ENCODE results near the gene PROB1.
"Not testable (repeated sequence)": the region's sequence is repeated elsewhere in the genome, so short reads cannot be mapped to it uniquely, and the experiment has no call there.

The PROB1 gene, protein sequence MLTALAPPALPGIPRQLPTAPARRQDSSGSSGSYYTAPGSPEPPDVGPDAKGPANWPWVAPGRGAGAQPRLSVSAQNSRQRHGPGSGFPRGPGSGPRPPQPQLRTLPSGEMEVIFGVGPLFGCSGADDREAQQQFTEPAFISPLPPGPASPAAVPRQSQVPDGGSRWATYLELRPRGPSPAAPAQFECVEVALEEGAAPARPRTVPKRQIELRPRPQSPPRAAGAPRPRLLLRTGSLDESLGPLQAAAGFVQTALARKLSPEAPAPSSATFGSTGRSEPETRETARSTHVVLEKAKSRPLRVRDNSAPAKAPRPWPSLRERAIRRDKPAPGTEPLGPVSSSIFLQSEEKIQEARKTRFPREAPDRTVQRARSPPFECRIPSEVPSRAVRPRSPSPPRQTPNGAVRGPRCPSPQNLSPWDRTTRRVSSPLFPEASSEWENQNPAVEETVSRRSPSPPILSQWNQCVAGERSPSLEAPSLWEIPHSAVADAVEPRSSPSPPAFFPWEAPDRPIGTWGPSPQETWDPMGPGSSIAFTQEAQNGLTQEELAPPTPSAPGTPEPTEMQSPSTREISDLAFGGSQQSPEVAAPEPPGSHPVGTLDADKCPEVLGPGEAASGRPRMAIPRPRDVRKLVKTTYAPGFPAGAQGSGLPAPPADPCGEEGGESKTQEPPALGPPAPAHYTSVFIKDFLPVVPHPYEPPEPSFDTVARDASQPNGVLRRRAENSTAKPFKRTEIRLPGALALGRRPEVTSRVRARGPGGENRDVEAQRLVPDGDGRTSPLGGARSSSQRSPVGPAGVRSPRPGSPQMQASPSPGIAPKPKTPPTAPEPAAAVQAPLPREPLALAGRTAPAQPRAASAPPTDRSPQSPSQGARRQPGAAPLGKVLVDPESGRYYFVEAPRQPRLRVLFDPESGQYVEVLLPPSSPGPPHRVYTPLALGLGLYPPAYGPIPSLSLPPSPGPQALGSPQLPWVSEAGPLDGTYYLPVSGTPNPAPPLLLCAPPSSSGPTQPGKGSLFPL

GRCh38 chr5:139394654-139395566 is at the start of gene PROB1:
TSS of gene PROB1 (minus strand) at chr5:139395104. CDS start at chr5:139395081, 23 bp downstream.
- no peak for DNase-seq

GRCh38 chr5:139443831-139444453 is 49.0 kb upstream of the PROB1 start:
- DNase-seq: no peak

GRCh38 chr5:139440416-139440815 is 45.5 kb upstream of the PROB1 start:
- not testable (repeated sequence) for DNase-seq

DNA sequence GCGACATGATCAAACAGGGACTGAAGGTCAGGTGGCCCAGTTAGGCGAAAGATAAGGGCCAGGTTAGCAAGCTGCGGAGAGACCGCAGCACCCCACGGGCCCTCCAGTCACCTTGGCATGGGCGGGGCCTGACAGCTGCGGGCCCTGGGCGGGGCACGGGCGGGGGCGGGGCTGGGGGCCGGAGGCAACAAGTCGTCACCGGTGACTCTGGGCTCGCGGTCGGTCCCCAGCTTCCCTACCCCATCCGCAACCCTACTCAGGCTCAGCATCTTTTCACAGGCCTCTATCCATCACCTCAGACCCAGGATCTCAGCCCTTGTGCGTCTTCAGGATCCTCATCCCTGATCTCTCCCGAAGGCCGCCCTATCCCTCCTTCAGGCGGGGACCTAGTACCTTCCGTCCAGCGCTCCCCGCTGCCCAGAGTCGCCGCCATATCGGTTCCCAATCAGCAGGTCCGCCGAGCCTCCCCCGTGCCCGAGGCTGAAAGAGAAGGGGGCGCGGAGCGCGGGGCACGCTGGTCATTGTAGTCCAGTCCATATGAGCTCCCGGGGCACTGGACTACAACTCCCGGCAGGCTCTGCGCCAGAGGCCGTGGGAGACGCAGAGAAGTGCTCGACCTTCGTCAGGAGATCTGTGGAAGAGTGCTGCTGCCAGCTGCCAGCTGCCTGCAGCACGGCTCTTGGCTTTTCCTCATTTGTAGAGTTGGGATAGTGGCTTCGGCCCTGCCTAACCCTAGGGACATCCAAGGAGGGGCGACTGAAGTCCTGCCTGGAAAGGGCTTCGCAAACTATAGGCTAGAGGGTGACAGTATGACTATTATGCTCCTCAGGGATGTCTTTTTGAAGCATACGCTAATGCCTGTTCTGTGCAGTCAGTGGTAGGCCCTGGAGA is 44.4 kb upstream of the PROB1 start, which contains the start of gene DNAJC18:
DNAJC18 (minus strand) TSS at position 513 of the 891 bp plus-strand sequence; CDS start at position 433, 80 bp downstream.
- peak; percentile 90 for DNase-seq

- no peak for DNase-seq
These were observed 43.8 kb upstream of the PROB1 start for GRCh38 chr5:139438707-139439012.

DNA sequence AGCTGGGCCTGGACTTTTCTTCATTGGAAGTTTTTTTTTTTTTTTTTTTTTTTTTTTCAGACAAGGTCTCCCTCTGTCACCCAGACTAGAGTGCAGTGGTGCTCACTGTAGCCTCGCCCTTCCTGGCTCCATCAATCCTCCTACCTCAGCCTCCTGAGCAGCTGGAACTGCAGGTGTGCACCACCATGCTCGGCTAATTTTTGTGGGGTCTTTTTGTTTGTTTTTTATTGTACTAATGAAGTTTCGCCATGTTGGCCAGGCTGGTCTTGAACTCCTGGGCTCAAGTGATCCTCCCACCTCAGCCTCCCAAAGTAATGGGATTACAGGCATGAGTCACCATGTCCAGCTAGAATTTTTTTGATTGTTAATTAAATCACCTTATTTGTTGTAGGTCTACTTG is 40.8 kb upstream of the PROB1 start:
- no peak for DNase-seq

DNA sequence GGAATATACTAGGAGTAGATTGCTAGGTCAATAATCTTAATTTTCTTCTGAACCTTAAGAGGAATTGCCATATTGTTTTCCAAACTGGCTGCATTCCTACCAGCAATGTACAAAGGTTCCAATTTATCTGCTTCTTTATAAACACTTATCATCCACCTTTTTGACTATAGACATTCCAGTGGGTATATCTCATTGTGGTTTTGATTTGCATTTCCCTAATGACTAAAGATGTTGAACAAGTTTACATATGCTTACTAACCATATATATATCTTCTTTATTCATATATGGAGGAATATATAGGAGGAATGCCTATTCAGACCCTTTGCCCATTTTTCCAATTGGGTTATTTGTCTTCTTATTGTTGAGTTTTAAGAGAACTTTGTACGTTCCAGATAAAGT is 36.8 kb upstream of the PROB1 start:
- DNase-seq: no peak

DNA sequence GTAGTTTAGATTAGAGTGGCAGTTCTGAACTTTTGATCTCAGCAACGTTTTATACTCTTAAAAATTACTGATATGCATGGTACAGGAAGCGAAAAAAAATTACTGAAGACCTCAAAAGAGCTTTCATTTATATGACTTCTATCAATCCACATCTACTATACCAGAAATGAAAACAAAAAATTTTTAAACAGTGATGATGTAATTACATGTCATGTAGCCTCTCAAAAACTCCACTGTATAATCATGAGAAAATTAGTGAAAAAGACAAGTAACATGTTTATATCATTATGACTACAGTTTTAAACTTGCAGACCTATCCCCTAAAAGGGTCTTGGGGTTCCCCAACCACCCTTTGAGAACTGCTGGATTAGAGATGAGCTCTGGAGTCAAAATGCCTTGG is 35.1 kb upstream of the PROB1 start:
- DNase-seq: no peak

- no peak for DNase-seq
These were observed 31.4 kb upstream of the PROB1 start for GRCh38 chr5:139426203-139426885.

DNA sequence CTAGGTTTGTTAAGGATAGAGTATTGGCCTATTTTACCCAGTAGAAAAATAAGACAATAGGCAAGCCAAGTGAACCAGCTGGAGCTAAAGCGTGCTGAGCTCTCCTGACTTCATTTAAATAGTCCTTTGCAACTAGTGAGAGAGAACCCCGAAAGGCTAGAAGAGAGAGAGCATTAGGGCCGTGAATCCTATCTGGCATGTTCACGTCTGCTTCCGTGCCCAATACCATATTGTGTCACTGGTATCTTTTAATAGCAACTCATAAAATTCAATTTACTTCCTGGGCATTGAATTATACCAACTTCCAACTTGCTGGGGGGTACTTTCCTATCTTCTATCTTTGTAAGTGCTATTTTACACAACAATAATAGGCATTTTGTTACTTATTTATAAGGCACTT is 30.6 kb upstream of the PROB1 start:
- no peak for DNase-seq

DNA sequence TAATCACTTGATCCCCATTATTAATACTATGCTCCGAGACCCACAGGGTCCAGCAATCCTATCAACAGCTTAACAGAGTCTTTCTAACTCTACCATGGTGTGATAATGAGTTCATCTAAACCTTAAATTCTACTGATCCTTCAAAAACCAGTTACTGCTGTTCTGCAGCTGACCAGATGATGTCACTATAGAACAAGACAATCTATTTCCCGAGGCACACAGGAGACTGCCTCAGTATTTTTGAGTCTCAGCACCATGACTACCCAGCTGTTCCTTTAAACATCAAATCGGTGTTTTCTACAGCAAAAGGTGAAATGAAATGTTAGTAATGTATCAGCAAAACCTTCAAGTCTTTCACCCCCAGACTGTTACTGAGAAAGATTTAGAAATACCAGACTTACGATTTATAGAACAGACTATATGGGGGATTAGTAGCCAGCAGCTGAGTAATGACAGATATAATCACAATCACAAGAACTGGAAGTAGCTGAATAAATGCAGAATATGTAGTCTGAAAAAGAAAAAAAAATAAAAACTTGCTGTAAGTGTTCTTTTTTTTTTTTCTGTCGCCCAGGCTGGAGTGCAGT is 27.5 kb upstream of the PROB1 start:
- DNase-seq: peak; percentile 38

GRCh38 chr5:139419226-139420192 is 24.6 kb upstream of the PROB1 start:
- no peak for DNase-seq

GRCh38 chr5:139418793-139419192 is 23.9 kb upstream of the PROB1 start:
- DNase-seq: no peak

DNA sequence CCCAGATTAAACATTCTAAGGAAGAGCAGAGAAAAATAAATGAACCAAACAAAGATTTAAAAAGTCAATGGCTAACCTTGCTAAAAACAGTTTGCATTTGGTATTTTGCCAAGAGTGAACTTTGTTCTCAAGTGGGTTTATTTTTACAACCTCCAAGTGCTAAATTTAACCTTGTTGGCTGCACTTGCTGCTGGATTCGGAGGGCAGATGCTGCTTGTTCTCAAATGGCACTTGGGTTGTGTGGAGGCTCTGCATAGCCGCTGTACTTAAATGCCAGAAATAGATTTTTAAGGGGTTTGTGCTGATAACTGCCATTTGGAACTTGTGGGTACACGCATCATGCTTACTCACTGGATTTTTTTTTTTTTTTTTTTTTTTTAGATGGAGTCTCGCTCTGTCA is 22.3 kb upstream of the PROB1 start:
- no peak for DNase-seq

DNA sequence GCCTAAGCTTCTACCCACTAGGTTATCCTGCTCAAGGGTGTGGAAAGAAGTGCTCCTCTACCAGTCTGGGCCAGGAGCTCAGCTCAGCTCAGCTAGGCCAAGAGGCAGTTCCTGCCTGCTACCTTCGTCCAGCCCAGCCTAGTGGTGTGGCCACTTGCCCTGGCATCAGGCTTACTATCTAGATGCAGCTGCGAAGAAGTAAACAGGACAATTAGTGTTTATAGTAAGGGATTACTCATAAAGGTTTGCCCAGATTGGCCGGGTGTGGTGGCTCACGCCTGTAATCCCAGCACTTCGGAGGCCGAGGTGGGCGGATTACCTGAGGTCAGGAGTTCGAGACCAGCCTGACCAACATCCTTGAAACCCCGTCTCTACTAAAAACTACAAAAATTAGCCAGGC is 21.7 kb upstream of the PROB1 start:
- DNase-seq: no peak

DNA sequence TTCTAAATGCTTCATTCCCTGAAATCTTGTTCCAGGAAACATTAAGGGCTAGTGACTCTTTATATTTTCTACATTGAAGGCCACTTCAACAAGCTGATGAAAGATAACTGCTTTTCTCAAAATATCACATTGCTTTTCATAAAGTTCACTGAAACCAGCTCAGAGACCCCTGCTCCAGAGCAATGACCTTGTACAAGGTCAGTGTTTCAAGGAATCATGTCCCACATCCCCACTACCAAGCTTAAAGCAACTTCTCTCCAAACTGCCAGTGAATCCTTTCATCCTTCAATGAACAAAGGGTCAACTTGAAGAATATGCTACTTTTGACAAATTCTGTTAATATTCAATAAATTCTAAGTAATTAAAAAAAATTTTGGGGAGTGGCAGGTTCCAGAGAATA is 21.0 kb upstream of the PROB1 start:
- DNase-seq: no peak

DNA sequence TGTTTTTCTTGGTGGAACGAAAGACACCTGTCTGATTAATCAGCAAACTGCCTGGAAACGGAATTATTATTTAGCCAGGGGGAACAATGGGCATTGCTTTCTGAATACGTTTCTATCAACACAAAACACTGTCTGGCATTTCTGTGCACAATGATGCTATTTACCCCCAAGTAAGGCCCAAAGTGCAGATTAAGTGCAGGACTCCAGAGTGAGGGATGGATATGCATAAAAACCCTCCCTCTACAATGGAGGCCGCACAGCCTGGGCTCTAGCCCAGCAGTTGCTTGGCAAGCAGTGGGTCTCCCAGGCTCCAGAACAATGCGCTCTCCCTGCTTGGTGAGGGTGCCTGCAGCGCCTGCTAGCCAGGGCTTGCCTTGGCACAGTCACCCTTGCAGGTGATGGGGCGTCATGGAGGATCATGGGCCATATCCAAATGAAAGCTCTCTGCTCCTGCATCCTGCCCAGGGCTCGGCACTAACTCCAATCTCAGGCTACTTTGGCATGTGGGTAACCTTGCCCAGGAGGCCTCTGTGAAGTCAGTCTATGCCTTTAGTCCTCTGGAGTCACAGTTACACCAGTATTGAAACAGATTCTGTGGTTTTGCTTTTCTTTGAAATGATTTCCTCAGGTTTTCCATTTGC is 20.4 kb upstream of the PROB1 start:
- DNase-seq: no peak

DNA sequence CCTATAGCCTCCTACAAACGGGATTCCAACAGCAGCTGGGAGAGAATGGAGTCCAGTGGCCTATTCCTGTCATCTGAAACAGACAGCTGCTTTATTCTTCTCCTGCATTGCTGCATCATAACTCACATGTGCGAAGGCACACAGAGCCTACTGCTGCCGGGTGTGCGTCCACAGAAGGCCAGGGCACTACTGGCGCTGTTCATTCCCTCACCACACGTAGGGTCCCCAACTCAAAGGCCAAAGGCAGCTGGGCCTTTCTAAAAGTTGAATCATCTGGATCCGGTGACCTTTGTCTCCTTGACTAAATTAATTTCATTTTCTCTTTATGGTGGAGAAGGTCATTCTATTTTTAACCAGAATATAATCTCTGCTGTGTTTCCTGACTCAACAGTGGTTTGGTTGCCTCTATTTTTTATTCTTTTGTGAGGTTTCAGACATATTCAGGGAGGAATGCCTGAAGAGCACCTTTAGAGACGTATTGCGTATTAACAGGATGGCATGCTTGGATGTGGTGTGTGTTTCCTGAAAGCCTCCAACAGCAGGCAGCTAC is 19.8 kb upstream of the PROB1 start:
- DNase-seq: no peak
